Measurements from ENCODE around the gene PCSK5.

GRCh38 chr9:76289703-76290102, 399.2 kb downstream of the PCSK5 start:
- TF ChIP-seq ZNF274 (IDR thresholded peaks at IDR 0.05; ENCODE audit: low read depth, low read length) (no peak), SUZ12 (IDR thresholded peaks at IDR 0.05; ENCODE audit: extremely low read depth, insufficient read depth, insufficient read length) (no peak), YY1 (IDR thresholded peaks at IDR 0.05; ENCODE audit: insufficient read depth, insufficient read length) (no peak)
